Stomach (tissue), 9 donors: ENCODE measurements around the gene ZNF335. TPM values are rescaled to one million over a fixed set of nuclear protein-coding genes. Genes with fewer than 3 reads are reported as not detected.

Experiments
- DNase-seq, 2 donors: peaks; one replicate each; pipeline versions ENCODE4 v3.0.0 to v3.0.0-alpha.2; 2013 to 2019
- H3K27ac ChIP-seq, 5 donors: fragments of 200-600 bp in 4 of 5; sonication (generic) in 4 of 5; one replicate each; pipeline ENCODE4 v1.5.1; 2013 to 2019; ENCODE audit warnings: mild to moderate bottlenecking in 1 of 5, moderate library complexity in 1 of 5
- H3K27me3 ChIP-seq, 3 donors: fragments of 200-600 bp; sonication (generic); one replicate each; pipeline ENCODE4 v1.5.1; 2017 to 2019; ENCODE audit warnings: mixed run types in 1 of 3
- H3K36me3 ChIP-seq, 4 donors: fragments of 200-600 bp; sonication (generic); 1 replicate in 3 of 4; 2 replicates in 1 of 4; pipeline ENCODE4 v1.5.1; 2016 to 2019
- H3K4me1 ChIP-seq, 4 donors: fragments of 200-600 bp; sonication (generic); one replicate each; pipeline ENCODE4 v1.5.1; 2016 to 2019
- H3K4me3 ChIP-seq, 4 donors: fragments of 200-600 bp; sonication (generic) in 3 of 4; one replicate each; pipeline ENCODE4 v1.5.1; 2016 to 2019; ENCODE audit warnings: mild to moderate bottlenecking in 1 of 4
- H3K9me3 ChIP-seq, 4 donors: fragments of 200-600 bp; sonication (generic); one replicate each; pipeline ENCODE4 v1.5.1; 2016 to 2019
- CTCF ChIP-seq, 7 experiments: fragments of 450-650 bp in 4 of 7; fragments of 200-600 bp in 3 of 7; sonication (generic) in 3 of 7; IDR thresholded peaks; one replicate each; pipeline ENCODE4 v1.5.1; 2016 to 2019; ENCODE audit warnings: antibody characterized with exemption in 7 of 7, control low read depth in 2 of 7, mild to moderate bottlenecking in 1 of 7
- EP300 ChIP-seq: sonication (generic); formaldehyde crosslinking; IDR thresholded peaks from one replicate; pipeline ENCODE4 v1.6.1; 2017; ENCODE audit warnings: antibody characterized with exemption
- POLR2A ChIP-seq, 4 donors: fragments of 450-650 bp; IDR thresholded peaks; one replicate each; pipeline ENCODE4 v1.6.1; 2016; ENCODE audit warnings: antibody characterized with exemption in 4 of 4, control low read depth in 2 of 4, mild to moderate bottlenecking in 1 of 4, moderate library complexity in 1 of 4
- POLR2AphosphoS5 ChIP-seq, 3 donors: sonication (generic); formaldehyde crosslinking; IDR thresholded peaks; one replicate each; pipeline ENCODE4 v1.6.1; 2016; ENCODE audit warnings: antibody characterized with exemption in 3 of 3
- WGBS, 5 donors: extraction: QIAGEN DNeasy Blood & Tissue Kit in 3 of 5; methylation state at CpG; one replicate each; pipeline versions ENCODE4 v1.1.5 to v1.1.7; 2013 to 2018; 5-methylcytosine and 5-hydroxymethylcytosine counted together
- intact Hi-C: fragments of 100-400 bp; cut with DNase I; formaldehyde crosslinking; loops from one replicate; pipeline ENCODE4 v1.15.1; 2023; ENCODE audit warnings: low total_unique reads
- polyA plus RNA-seq, 3 donors: library from polyadenylated mRNA; stranded (reverse); fragments of 200-250 nt; gene quantifications; one replicate each; pipeline ENCODE4 v1.2.3, GENCODE V29; 2013
- total RNA-seq, 5 donors: library from RNA; depleted of rRNA; stranded (reverse); fragments of >200 nt; gene quantifications; one replicate each; pipeline versions ENCODE4 v1.1.0 to v1.2.3, GENCODE V29; 2014 to 2016
- donor health status: healthy with polysubstance abuse.
- donor health status: Bipolar disorder and iron deficiency.
- donor health status: healthy.

Gene ZNF335
- total and polyA plus RNA-seq, 8 donors = 7.2 to 72.3 (median 18.0) TPM

GRCh38 chr20:45965169-45966002, 6.6 kb downstream of the ZNF335 start:
- H3K36me3 ChIP-seq = peaks cover 79 to 93% (median 91%) of the 10 kb centered on the region in 4 donors
- intact Hi-C loops = loop anchor here (10.0 kb wide), 1 partner anchor 151 kb away; the partner anchor contains the start of gene UBE2C
- TF ChIP-seq POLR2A (IDR thresholded peaks at IDR 0.05) (no peak), POLR2AphosphoS5 (IDR thresholded peaks at IDR 0.05) (no peak), CTCF (IDR thresholded peaks at IDR 0.05) (no peak), EP300 (no peak)
- H3K4me1 ChIP-seq = peaks cover 12 to 23% (median 18%) of the 10 kb centered on the region in 4 donors
- no peak overlapping the region for H3K27ac ChIP-seq
- 79 to 91% (median 89%) methylated on average over 12 to 18 of the region's 18 CpGs for WGBS, 5 donors
- no peaks in the 10 kb centered on the region for H3K27me3 ChIP-seq
- H3K4me3 ChIP-seq = no peak overlapping the region
- DNase-seq = no peak
- no peaks in the 10 kb centered on the region for H3K9me3 ChIP-seq

- H3K36me3 ChIP-seq = peaks cover 88 to 100% (median 99%) of the 10 kb centered on the region in 4 donors
- no peaks in the 10 kb centered on the region for H3K9me3 ChIP-seq
- no peak overlapping the region for H3K27ac ChIP-seq
- intact Hi-C loops = loop anchor here (10.0 kb wide), 1 partner anchor 149 kb away; the partner anchor contains the start of gene UBE2C
- WGBS, 5 donors = 84 to 92% (median 89%) methylated on average over 7 to 9 of the region's 9 CpGs
- peaks cover 0 to 9% (median 4%) of the 10 kb centered on the region in 4 donors for H3K4me1 ChIP-seq
- no peak overlapping the region for H3K4me3 ChIP-seq
- no peaks in the 10 kb centered on the region for H3K27me3 ChIP-seq
- no peak for DNase-seq
- TF ChIP-seq EP300 = no peak
These were observed 8.0 kb downstream of the ZNF335 start for GRCh38 chr20:45964006-45964400.

- peaks cover 0 to 2% (median under 1%) of the 10 kb centered on the region in 4 donors for H3K4me1 ChIP-seq
- DNase-seq = peak in 1 of 2 donors; percentile 79
- H3K27me3 ChIP-seq = no peaks in the 10 kb centered on the region
- H3K27ac ChIP-seq = no peak overlapping the region
- 73 to 82% (median 79%) methylated on average over 32 to 34 of the region's 34 CpGs for WGBS, 5 donors
- H3K4me3 ChIP-seq = no peak overlapping the region
- no peaks in the 10 kb centered on the region for H3K9me3 ChIP-seq
- intact Hi-C loops = loop anchor here (10.0 kb wide), 1 partner anchor 149 kb away; the partner anchor contains the start of gene UBE2C
- TF ChIP-seq POLR2A (IDR thresholded peaks at IDR 0.05) = no peak
- peak in 3 of 7 experiments; percentile 24 to 39 (median 35) for TF ChIP-seq CTCF (IDR thresholded peaks at IDR 0.05)
- TF ChIP-seq EP300 = no peak
- TF ChIP-seq POLR2AphosphoS5 (IDR thresholded peaks at IDR 0.05) = peak in 1 of 3 donors; percentile 18
- peaks cover 88 to 100% (median 99%) of the 10 kb centered on the region in 4 donors for H3K36me3 ChIP-seq
These were observed 8.7 kb downstream of the ZNF335 start for GRCh38 chr20:45963059-45964005.

- H3K36me3 ChIP-seq = peaks cover 89 to 100% (median 99%) of the 10 kb centered on the region in 4 donors
- DNase-seq = no peak
These were observed 9.8 kb downstream of the ZNF335 start for GRCh38 chr20:45962031-45962755.

More at GRCh38 chr20:45962031-45962755, 9.8 kb downstream of the ZNF335 start:
- TF ChIP-seq POLR2A (IDR thresholded peaks at IDR 0.05) = no peak
- no peak for TF ChIP-seq CTCF (IDR thresholded peaks at IDR 0.05)
- no peak for TF ChIP-seq POLR2AphosphoS5 (IDR thresholded peaks at IDR 0.05)
- TF ChIP-seq EP300 = no peak
- Histone ChIP-seq H3K27ac (no peak overlapping the region), H3K4me3 (no peak overlapping the region), H3K4me1 (no peaks in the 10 kb centered on the region), H3K27me3 (no peaks in the 10 kb centered on the region), H3K9me3 (no peaks in the 10 kb centered on the region)
- intact Hi-C loops = loop anchor here (10.0 kb wide), 1 partner anchor 147 kb away; the partner anchor contains the start of gene UBE2C
- WGBS, 5 donors = 93 to 95% (median 94%) methylated on average over 22 to 26 of the region's 26 CpGs
